GM19397 (cell line): ENCODE results near the gene CTDNEP1.

Experiments
- ATAC-seq: cut with Tn5 transposase; IDR thresholded peaks from one replicate; pipeline ENCODE4 v1.9.1; 2021; ENCODE audit warnings: mild to moderate bottlenecking, moderate library complexity; ENCODE audit not compliant: unreplicated experiment

The CTDNEP1 gene

GRCh38 chr17:7251661-7252175, at the start of gene CTDNEP1:
CTDNEP1 (minus strand) TSS chr17:7251734; CDS start chr17:7251296, 438 bp downstream.
- ATAC-seq: peak; percentile 81

GRCh38 chr17:7296189-7296861, 44.8 kb upstream of the CTDNEP1 start:
- ATAC-seq: no peak

- no peak for ATAC-seq
Observed at GRCh38 chr17:7295230-7296180, 44.0 kb upstream of the CTDNEP1 start.

- ATAC-seq: no peak
Observed at GRCh38 chr17:7294614-7295153, 43.1 kb upstream of the CTDNEP1 start, which contains the start of gene YBX2. YBX2 (minus strand) TSS chr17:7294639; CDS start chr17:7294500, 139 bp downstream.

- ATAC-seq: no peak
Observed at GRCh38 chr17:7293816-7294613, 42.5 kb upstream of the CTDNEP1 start.

- no peak for ATAC-seq
Observed at GRCh38 chr17:7293159-7293558, 41.6 kb upstream of the CTDNEP1 start.

- ATAC-seq: no peak
Observed at GRCh38 chr17:7292729-7293128, 41.2 kb upstream of the CTDNEP1 start.

GRCh38 chr17:7292194-7292593, 40.7 kb upstream of the CTDNEP1 start:
- no peak for ATAC-seq

GRCh38 chr17:7290685-7291084, 39.2 kb upstream of the CTDNEP1 start:
- ATAC-seq: no peak

GRCh38 chr17:7290166-7290565, 38.6 kb upstream of the CTDNEP1 start:
- no peak for ATAC-seq

GRCh38 chr17:7289256-7290032, 37.9 kb upstream of the CTDNEP1 start:
- no peak for ATAC-seq

- ATAC-seq: no peak
Observed at GRCh38 chr17:7285679-7286078, 34.1 kb upstream of the CTDNEP1 start.

- no peak for ATAC-seq
Observed at GRCh38 chr17:7284911-7285310, 33.4 kb upstream of the CTDNEP1 start.

GRCh38 chr17:7283471-7284216, 32.1 kb upstream of the CTDNEP1 start:
- ATAC-seq: no peak

GRCh38 chr17:7282752-7283321, 31.3 kb upstream of the CTDNEP1 start:
- ATAC-seq: no peak

- ATAC-seq: no peak
Observed at GRCh38 chr17:7281953-7282751, 30.6 kb upstream of the CTDNEP1 start.

- no peak for ATAC-seq
Observed at GRCh38 chr17:7281074-7281952, 29.8 kb upstream of the CTDNEP1 start, which contains the start of gene SLC2A4. SLC2A4 (plus strand) TSS chr17:7281718; CDS start chr17:7281935, 217 bp downstream.
